Measurements from ENCODE around the gene TMC1.
"Not testable (repeated sequence)": the region's sequence is repeated elsewhere in the genome, so short reads cannot be mapped to it uniquely, and the experiment has no call there.

The TMC1 gene

DNA sequence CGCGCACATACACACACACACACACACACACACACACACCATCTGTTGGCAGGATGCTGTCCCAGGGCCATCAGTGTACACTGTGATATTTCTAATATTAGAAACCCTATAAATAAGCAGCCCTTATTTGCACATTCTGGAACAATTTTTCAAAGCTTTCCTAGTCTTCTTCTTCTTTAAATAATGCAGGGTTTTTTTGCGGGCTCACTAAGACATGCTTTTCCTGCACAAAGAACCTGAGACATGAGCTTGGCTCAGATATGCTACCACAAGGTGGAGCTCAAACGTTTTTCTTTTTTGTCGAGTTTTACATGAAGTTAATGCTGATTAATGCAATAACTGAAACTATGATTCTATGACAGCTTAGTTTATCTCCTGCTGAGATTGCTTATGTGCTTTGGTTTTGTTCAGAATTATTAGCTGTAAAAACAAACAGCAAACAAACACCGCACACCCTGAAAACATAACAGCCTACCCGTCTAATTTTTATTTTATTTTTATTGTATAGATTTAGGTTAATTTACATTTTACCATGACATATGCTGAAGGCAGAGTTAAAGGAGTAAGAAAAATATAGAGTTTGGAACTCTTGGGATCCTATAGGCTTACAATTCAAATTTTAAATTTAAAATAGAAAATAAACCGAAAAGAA is 335.7 kb downstream of the TMC1 start:
- no peak overlapping the region for H3K27ac ChIP-seq
- no peak for TF ChIP-seq ZFX (IDR thresholded peaks at IDR 0.05)
- TF ChIP-seq, protein P1, sequence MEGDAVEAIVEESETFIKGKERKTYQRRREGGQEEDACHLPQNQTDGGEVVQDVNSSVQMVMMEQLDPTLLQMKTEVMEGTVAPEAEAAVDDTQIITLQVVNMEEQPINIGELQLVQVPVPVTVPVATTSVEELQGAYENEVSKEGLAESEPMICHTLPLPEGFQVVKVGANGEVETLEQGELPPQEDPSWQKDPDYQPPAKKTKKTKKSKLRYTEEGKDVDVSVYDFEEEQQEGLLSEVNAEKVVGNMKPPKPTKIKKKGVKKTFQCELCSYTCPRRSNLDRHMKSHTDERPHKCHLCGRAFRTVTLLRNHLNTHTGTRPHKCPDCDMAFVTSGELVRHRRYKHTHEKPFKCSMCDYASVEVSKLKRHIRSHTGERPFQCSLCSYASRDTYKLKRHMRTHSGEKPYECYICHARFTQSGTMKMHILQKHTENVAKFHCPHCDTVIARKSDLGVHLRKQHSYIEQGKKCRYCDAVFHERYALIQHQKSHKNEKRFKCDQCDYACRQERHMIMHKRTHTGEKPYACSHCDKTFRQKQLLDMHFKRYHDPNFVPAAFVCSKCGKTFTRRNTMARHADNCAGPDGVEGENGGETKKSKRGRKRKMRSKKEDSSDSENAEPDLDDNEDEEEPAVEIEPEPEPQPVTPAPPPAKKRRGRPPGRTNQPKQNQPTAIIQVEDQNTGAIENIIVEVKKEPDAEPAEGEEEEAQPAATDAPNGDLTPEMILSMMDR (conservative IDR thresholded peaks at IDR 0.05) = peak; percentile 81

DNA sequence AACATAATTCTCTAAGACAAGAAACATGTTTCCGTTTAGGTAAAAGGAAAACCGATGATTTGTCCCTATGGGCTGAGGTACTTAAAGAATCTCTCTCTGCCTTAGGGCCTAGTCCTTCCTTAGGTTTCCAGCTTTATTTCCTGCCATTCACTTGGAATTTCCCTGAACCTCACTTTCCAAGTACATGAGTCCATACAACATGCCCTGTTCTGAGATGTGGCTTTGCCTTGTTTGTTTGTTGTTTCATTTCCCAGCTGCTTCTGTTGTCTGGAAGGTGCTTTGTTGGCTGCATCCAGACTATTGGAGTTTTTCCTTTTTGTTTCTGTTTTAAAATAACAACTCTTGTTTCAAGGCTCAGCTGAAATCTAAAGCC is 336.2 kb downstream of the TMC1 start:
- no peak overlapping the region for H3K27ac ChIP-seq
- TF ChIP-seq, protein P1 (conservative IDR thresholded peaks at IDR 0.05) = no peak
- no peak for TF ChIP-seq ZFX (IDR thresholded peaks at IDR 0.05)

DNA sequence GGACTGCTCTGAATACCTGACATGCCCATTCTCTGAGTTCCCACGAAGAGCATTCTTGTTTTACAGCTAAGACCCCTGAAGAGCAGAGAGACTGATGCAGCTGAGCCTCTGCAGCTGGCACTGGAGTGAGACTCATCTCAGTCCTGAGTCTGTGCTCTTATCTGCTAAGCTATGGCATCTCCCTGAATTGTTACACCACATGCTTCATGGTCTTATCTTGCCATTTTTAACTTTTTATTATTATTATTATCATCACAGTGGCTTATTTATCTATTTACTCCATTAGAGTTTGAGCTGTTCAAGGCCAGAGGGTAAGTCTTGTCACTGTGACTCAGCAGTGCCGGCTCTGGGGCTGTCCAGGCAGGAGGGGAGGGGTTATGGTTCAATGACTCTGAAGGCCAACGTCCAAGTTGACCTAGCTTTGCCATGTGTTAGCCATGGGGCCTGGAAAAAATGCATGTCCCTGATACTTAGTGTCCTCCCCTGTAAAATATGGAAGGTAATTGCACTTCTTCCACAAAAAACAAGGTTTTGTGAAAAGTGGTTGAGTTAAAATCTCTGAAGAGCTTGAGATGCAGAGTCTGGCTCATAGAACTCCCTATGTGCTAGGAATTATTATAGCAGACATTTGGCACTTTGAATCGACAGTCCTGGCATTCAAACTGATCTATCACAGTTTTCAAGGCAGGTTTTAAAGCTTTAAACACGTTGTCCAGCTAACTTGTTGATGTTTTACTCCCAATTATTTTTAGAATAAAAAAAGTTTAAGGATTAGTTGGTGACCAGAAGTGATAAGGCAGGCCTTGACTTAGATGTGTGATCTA is 336.9 kb downstream of the TMC1 start:
- TF ChIP-seq, protein P1 (conservative IDR thresholded peaks at IDR 0.05) = no peak
- TF ChIP-seq ZFX (IDR thresholded peaks at IDR 0.05) = no peak
- no peak overlapping the region for H3K27ac ChIP-seq

DNA sequence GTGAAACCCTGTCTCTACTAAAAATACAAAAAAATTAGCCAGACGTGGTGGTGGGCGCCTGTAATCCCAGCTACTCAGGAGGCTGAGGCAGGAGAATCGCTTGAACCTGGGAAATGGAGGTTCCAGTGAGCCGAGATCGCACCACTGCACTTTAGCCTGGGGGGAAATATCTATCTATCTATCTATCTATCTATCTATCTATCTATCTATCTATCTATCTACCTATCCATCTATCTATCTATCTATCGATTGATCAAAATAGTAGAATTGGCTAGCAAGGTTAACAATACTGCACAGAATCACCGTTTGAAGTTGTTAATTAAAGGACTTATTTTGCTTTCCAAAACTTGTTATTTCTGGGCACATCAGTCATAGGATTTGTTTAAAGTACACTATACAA is 341.4 kb downstream of the TMC1 start:
- not testable (repeated sequence) for H3K27ac ChIP-seq

DNA sequence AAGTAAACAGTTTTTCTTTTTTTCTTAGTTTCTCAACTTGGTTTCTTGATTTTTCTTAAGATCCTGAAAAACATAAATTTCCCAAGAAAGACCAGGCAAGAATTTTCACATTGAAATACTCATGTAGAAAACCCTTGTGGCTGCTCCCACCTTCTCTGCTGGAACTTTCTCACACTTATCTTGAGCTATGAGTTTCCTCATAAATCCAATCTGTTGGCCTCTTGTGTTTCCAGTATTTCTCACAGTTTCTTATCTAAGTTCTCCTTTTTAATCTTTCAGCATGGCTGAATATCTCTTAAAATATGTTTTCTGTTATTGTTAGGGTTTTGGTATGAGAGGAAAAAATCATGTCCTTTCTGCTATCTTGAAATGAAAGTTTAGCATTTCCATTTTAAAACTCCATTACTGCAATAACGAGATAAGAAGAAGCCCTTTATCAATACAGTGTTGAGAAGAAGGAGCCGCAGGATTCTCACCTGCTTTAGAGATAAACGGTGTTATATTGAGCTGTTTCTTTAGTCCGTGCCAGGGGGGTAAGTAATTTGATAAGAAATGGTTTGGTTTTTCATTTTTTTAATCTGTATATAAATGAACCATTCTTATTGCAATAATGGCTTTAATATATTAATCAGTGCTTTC is 342.2 kb downstream of the TMC1 start:
- TF ChIP-seq, protein P1 (conservative IDR thresholded peaks at IDR 0.05) = no peak
- no peak for TF ChIP-seq ZFX (IDR thresholded peaks at IDR 0.05)
- H3K27ac ChIP-seq = no peak overlapping the region

DNA sequence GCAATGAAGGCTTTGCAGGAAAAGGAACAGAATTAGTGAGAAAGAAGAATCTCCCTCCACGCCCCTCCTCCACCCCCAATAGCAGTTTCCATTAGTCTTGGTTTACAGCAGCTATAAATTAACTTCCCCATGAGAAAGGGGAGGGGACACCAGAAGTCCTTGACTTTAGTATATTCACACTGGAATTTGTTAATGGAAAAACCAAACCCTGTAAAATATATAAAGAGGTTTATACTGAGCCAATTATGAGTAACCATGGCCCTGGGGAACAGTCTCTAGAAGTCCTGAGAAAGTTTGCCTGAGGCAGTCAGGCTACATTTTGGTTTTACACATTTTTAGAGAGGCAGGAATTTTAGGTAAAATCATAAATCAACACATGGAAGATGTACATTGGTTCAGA is 342.9 kb downstream of the TMC1 start:
- H3K27ac ChIP-seq = no peak overlapping the region
- no peak for TF ChIP-seq ZFX (IDR thresholded peaks at IDR 0.05)
- TF ChIP-seq, protein P1 (conservative IDR thresholded peaks at IDR 0.05) = no peak

DNA sequence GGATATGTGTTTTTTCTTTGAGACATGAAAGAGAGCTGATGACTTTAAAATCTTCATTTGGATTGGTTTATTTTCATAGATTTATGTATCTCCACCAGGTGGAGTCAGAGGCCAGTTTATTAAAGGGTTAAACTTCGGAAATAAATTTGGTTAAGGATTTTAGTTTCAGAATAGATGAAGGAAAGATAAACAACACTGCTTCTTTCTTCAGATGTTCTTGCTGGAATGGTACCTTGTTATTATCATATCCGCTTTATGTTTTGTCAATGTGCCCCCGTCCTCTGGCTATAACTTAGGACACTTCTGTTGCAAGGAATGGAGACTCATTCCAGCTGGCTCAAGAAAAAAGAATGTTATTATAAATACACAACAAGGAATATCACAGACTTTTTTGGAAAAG is 350.3 kb downstream of the TMC1 start:
- no peak overlapping the region for H3K27ac ChIP-seq
- no peak for TF ChIP-seq ZFX (IDR thresholded peaks at IDR 0.05)
- TF ChIP-seq, protein P1 (conservative IDR thresholded peaks at IDR 0.05) = peak; percentile 70
